A549 (cell line): ENCODE data around the gene PUDP. TPM values are rescaled to one million over a fixed set of nuclear protein-coding genes. Genes with fewer than 3 reads are reported as not detected.

Experiments
- ATAC-seq, 2 experiments: fragments of 200-7000 bp in 1 of 2; fragments of >200 bp in 1 of 2; cut with Nextera tagmentation in 1 of 2; cut with Tn5 transposase in 1 of 2; 3 replicates each; pipeline versions ENCODE4 v1.8.0 to v1.9.1; 2018 to 2020; ENCODE audit warnings: mild to moderate bottlenecking in 1 of 2, moderate library complexity in 1 of 2
- CTCF ChIA-PET: fragments of 300-600 bp; sonication (Branson Sonifier 250); formaldehyde crosslinking; extraction: SDS; loops from one replicate; lab custom pipeline; 2021; ENCODE audit warnings: antibody characterized with exemption, inconsistent platforms; lab: Yijun Ruan, JAX
- POLR2A ChIA-PET: fragments of 350-600 bp; formaldehyde crosslinking; extraction: SDS; loops from one replicate; lab custom pipeline; 2021; ENCODE audit warnings: antibody characterized with exemption, inconsistent platforms; lab: Yijun Ruan, JAX
- DNase-seq, 2 experiments: peaks; one replicate each; pipeline versions ENCODE4 v3.0.0 to v3.0.0-alpha.2; 2011 to 2016; ENCODE audit warnings: low read depth in 1 of 2, low spot score in 1 of 2
- FAIRE-seq: peaks from 2 replicates; lab custom pipeline; 2011; peaks lifted over from hg19 to GRCh38; lab: Jason Lieb, UNC
- H3K27ac ChIP-seq, 2 experiments: fragments of >200 bp; sonication (Bioruptor Twin); formaldehyde crosslinking; 3 replicates each; pipeline ENCODE4 v1.5.1; 2016 to 2017
- H3K4me1 ChIP-seq: fragments of >200 bp; sonication (Bioruptor Twin); formaldehyde crosslinking; 3 replicates; pipeline ENCODE4 v1.6.1; 2016
- H3K4me2 ChIP-seq: fragments of >200 bp; sonication (Bioruptor Twin); formaldehyde crosslinking; 3 replicates; pipeline ENCODE4 v1.6.1; 2016
- H3K4me3 ChIP-seq: fragments of >200 bp; sonication (Bioruptor Twin); formaldehyde crosslinking; 3 replicates; pipeline ENCODE4 v1.5.1; 2016
- H3K9me3 ChIP-seq: fragments of >200 bp; sonication (Bioruptor Twin); formaldehyde crosslinking; 3 replicates; pipeline ENCODE4 v1.6.1; 2016
- BCL3 ChIP-seq: fragments of >200 bp; sonication (Bioruptor Twin); formaldehyde crosslinking; IDR thresholded peaks from 3 replicates; pipeline ENCODE4 v1.6.1; 2016
- EHF ChIP-seq: fragments of 250-450 bp; sonication (Bioruptor Pico); IDR thresholded peaks from 2 replicates; pipeline ENCODE4 v1.5.0; 2020; ENCODE audit warnings: mild to moderate bottlenecking
- ELK1 ChIP-seq: fragments of 150-350 bp; IDR thresholded peaks from 2 replicates; pipeline ENCODE4 v1.6.1; 2014; ENCODE audit warnings: low read depth, mild to moderate bottlenecking, low read length
- FOXS1 ChIP-seq: fragments of 250-450 bp; sonication (Bioruptor Pico); IDR thresholded peaks from 2 replicates; pipeline ENCODE4 v1.5.0; 2020; ENCODE audit warnings: mild to moderate bottlenecking, moderate library complexity
- GATA3 ChIP-seq: IDR thresholded peaks from 2 replicates; pipeline ENCODE4 v1.6.1; 2012; ENCODE audit warnings: borderline replicate concordance
- HES2 ChIP-seq: fragments of >200 bp; sonication (Bioruptor Twin); formaldehyde crosslinking; IDR thresholded peaks from 2 replicates; pipeline ENCODE4 v1.6.1; 2016
- JUN ChIP-seq, 2 experiments: fragments of >200 bp; sonication (Bioruptor Twin); formaldehyde crosslinking; IDR thresholded peaks; 2 replicates in 1 of 2; 3 replicates in 1 of 2; pipeline ENCODE4 v1.6.1; 2016 to 2017
- JUNB ChIP-seq: fragments of >200 bp; sonication (Bioruptor Twin); formaldehyde crosslinking; IDR thresholded peaks from 2 replicates; pipeline ENCODE4 v1.6.1; 2016
- KDM1A ChIP-seq: fragments of 200-600 bp; sonication (generic); IDR thresholded peaks from 2 replicates; pipeline ENCODE4 v1.6.1; 2016; ENCODE audit warnings: low read depth, mild to moderate bottlenecking
- MAX ChIP-seq: IDR thresholded peaks from 2 replicates; pipeline ENCODE4 v1.6.1; 2012
- MAZ ChIP-seq: fragments of 150-350 bp; IDR thresholded peaks from 2 replicates; pipeline ENCODE4 v1.6.1; 2014; ENCODE audit warnings: antibody characterized with exemption, low read depth, low read length, borderline replicate concordance
- NR3C1 ChIP-seq: fragments of >200 bp; sonication (Bioruptor Twin); formaldehyde crosslinking; IDR thresholded peaks from 3 replicates; pipeline ENCODE4 v1.6.1; 2017
- RCOR1 ChIP-seq: fragments of 150-350 bp; IDR thresholded peaks from 2 replicates; pipeline ENCODE4 v1.6.1; 2014; ENCODE audit warnings: antibody characterized with exemption, low read length, low read depth
- RNF2 ChIP-seq: fragments of 200-600 bp; sonication (generic); IDR thresholded peaks from 2 replicates; pipeline ENCODE4 v1.6.1; 2016; ENCODE audit warnings: low read depth, mild to moderate bottlenecking, antibody characterized with exemption, moderate library complexity, borderline replicate concordance
- SREBF2 ChIP-seq: fragments of 450-650 bp; IDR thresholded peaks from 2 replicates; pipeline ENCODE4 v1.6.1; 2014; ENCODE audit warnings: mild to moderate bottlenecking, moderate library complexity
- TFCP2L1 ChIP-seq: fragments of 250-450 bp; sonication (Bioruptor Pico); IDR thresholded peaks from 2 replicates; pipeline ENCODE4 v1.5.0; 2021; ENCODE audit warnings: mild to moderate bottlenecking
- TP53 ChIP-seq: fragments of 250-450 bp; sonication (Bioruptor Pico); IDR thresholded peaks from 2 replicates; pipeline ENCODE4 v1.5.0; 2021; ENCODE audit warnings: mild to moderate bottlenecking, moderate library complexity
- ZFP36 ChIP-seq: fragments of 450-650 bp; IDR thresholded peaks from 2 replicates; pipeline ENCODE4 v1.6.1; 2014; ENCODE audit warnings: borderline replicate concordance; ENCODE audit not compliant: partially characterized antibody
- WGBS: methylation state at CpG from one replicate; pipeline ENCODE4 v1.1.6; 2017; ENCODE audit errors: missing lambda C conversion rate; 5-methylcytosine and 5-hydroxymethylcytosine counted together
- polyA plus RNA-seq, 4 experiments: library from polyadenylated mRNA; depleted of rRNA in 3 of 4; stranded (reverse); fragments of >200 nt; fragmentation: RNase III in 1 of 4; extraction: RNeasy Plus Mini Kit Qiagen cat#74134 plus additional on column Dnase treatment in 1 of 4; gene quantifications; 2 replicates in 3 of 4; 3 replicates in 1 of 4; pipeline ENCODE4 v1.2.3, GENCODE V29; 2011 to 2017

PUDP gene
- polyA plus RNA-seq, 2 of the 4 experiments (the other 2 are of a cell fraction) = 26.2 to 50.7 TPM

- ChIA-PET POLR2A (interaction anchor here (0.6 to 1.0 kb wide), 2 partner anchors 11 to 20 kb away, joined by 3 read pairs; no protein-coding TSS in a partner anchor), CTCF (interaction anchor here (1.4 to 2.9 kb wide), 2 partner anchors 9 to 15 kb away, joined by 3 to 14 read pairs; no protein-coding TSS in a partner anchor)
- peak within 1 kb of the TSS; percentile 78 for H3K4me3 ChIP-seq
- peak within 1 kb of the TSS; percentile 91 for H3K4me2 ChIP-seq
- ATAC-seq (peak; percentile 64 to 71), DNase-seq (no peak), FAIRE-seq (no peak)
- TF ChIP-seq BCL3 (0 out of 3 replicates have a peak, but pooled peaks have one; percentile 12), EHF (CRISPR knock-in tag) (no peak), MAX (peak; percentile 43), ZFP36 (no peak)
- H3K27ac ChIP-seq = peak within 1 kb of the TSS; percentile 95 to 99
- no peaks in the 10 kb centered on the region for H3K9me3 ChIP-seq
- H3K4me1 ChIP-seq = peaks cover 40% of the 10 kb centered on the region
- WGBS = 0% methylated on average over 3 of the region's 61 CpGs
These were observed 458 bp downstream of the PUDP start, which contains the start of gene STS for GRCh38 chrX:7147413-7147977. Gene STS (plus strand): TSS chrX:7147712. CDS start chrX:7253200, 105,488 bp downstream.

GRCh38 chrX:7146703-7147412 lies 1.1 kb downstream of the PUDP start:
- peak; percentile 39 for FAIRE-seq
- peak; percentile 65 for TF ChIP-seq ZFP36
- TF ChIP-seq JUNB = no peak
- TF ChIP-seq KDM1A = peak; percentile 85
- ChIA-PET POLR2A (interaction anchor here (0.6 kb wide), 1 partner anchor 20 kb away, joined by 3 read pairs; no protein-coding TSS in a partner anchor), CTCF (interaction anchor here (0.7 to 2.9 kb wide), 2 partner anchors 14 to 224 kb away, joined by 3 to 14 read pairs; no protein-coding TSS in a partner anchor)
- H3K27ac ChIP-seq = peak overlapping the region; percentile 95 to 99
- H3K9me3 ChIP-seq = no peaks in the 10 kb centered on the region
- WGBS = 8% methylated on average over 11 of the region's 13 CpGs
- H3K4me2 ChIP-seq = peak overlapping the region; percentile 91
- ATAC-seq = peak in 1 of 2 experiments; percentile 51; a peak in 4 of 6 replicates
- peak overlapping the region; percentile 78 for H3K4me3 ChIP-seq
- peak in 1 of 2 experiments; percentile 35 for DNase-seq
- peaks cover 40% of the 10 kb centered on the region for H3K4me1 ChIP-seq

- Histone ChIP-seq H3K4me2 (peak overlapping the region; percentile 91), H3K4me3 (0 out of 3 replicates have a peak overlapping the region, but pooled peaks have one; percentile 3), H3K4me1 (peaks cover 40% of the 10 kb centered on the region), H3K9me3 (no peaks in the 10 kb centered on the region), H3K27ac (peak overlapping the region; percentile 42 to 55; a peak in 5 of 6 replicates)
- ATAC-seq = no peak
- TF ChIP-seq HES2 (no peak), MAZ (no peak), FOXS1 (CRISPR knock-in tag) (no peak), RCOR1 (no peak), RNF2 (no peak), EHF (CRISPR knock-in tag) (no peak)
- POLR2A ChIA-PET = no interaction called here
- CTCF ChIA-PET = interaction anchor here (0.7 to 2.9 kb wide), 2 partner anchors 14 to 223 kb away, joined by 3 to 14 read pairs; no protein-coding TSS in a partner anchor
- no peak for FAIRE-seq
- DNase-seq = peak in 1 of 2 experiments; percentile 21
- 77% methylated on average over 3 of the region's 3 CpGs for WGBS
These were observed 1.8 kb downstream of the PUDP start for GRCh38 chrX:7146020-7146702.

- Histone ChIP-seq H3K4me2 (peak overlapping the region; percentile 91), H3K4me1 (peaks cover 40% of the 10 kb centered on the region), H3K27ac (peak overlapping the region; percentile 42 to 55; a peak in 5 of 6 replicates), H3K9me3 (no peaks in the 10 kb centered on the region), H3K4me3 (no peak overlapping the region)
- DNase-seq (peak in 1 of 2 experiments; percentile 56), FAIRE-seq (no peak), ATAC-seq (no peak)
- WGBS = 2% methylated on average over 3 of the region's 3 CpGs
- POLR2A ChIA-PET = interaction anchor here (0.7 kb wide), 1 partner anchor 13 kb away, joined by 3 read pairs; no protein-coding TSS in a partner anchor
- CTCF ChIA-PET = no interaction called here
- TF ChIP-seq TFCP2L1 (CRISPR knock-in tag) (no peak), TP53 (CRISPR knock-in tag) (no peak), NR3C1 (no peak), ELK1 (no peak), MAX (no peak), GATA3 (no peak), BCL3 (no peak), JUNB (no peak), JUN (IDR thresholded peaks at IDR 0.05) (no peak), SREBF2 (no peak)
These were observed 2.5 kb downstream of the PUDP start for GRCh38 chrX:7145454-7145853.
